NCI-H774 (cell line): Measurements from ENCODE around the gene APOBEC4.

ENCODE experiments used
- DNase-seq: peaks from one replicate; lab custom pipeline; 2025; lab: John Stamatoyannopoulos, UW

APOBEC4 gene

DNA sequence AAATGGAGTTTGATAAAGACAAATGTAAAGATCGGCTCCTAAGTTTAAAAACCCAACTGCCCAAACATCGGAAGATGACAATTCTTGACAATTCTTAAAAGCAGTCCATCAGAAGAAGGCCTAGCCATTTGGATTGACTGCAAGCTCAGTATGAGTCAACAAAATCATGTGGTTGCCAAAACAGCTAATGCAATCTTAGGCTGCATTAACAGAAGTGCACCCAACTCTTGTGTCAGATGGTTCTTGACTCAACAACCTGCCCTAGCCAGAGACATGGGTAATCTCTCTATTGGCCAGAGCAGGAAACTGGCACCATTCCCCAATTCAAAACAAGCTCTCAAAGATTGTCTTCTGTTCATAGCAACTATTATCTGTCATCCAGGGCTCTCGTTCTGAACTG is 53.0 kb downstream of the APOBEC4 start:
- no peak for DNase-seq

DNA sequence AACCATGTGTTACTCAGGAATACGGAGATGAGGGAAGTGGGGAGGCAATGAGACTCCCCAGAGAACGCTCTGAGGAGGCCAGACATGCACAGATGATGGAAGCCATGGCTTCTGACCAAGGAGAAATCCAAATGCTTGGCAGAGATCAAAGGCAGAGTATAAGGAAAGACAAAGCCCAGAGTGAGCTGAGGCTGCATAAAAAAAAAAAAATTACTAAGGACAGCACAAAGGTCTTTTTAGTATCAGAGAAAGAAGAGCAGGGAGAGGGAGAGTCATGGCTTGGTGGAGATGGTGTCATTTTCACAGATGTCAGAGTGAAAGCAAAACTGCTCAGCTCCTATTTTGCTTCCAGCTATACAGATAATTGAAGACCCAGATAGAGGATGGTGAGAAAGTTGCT is 54.7 kb downstream of the APOBEC4 start:
- DNase-seq: no peak

DNA sequence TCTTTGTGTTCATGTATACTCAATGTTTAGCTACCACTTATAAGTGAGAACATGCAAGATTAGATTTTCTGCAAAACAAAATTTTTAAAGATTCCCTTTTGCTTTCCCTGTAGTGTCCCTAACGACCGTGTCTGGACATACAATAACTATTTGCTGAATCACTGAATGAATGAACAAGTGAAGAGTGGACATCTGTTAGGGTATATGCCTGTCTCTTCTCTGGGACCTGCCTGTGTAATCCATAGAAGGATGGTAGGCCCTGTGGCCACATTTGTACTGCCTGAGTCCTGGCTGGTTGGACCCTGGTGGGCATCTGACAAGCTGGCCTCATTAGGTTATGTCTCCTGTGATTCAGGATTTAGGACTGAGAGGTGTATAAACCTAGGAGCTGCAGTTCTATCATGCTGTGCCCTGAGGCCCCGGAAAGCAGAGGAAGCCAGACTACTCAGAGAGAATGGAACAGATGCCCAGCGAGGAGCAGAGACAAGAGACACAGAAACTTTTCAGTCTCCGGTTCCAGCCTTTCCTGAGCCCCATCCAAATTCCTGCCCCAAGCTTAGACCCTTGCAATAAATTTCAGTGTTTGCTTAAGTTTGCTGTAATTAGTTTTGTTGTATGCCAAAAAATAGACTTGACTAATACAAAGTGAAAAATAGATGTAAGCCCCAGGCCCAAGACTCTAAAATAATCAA is 55.3 kb downstream of the APOBEC4 start:
- no peak for DNase-seq

DNA sequence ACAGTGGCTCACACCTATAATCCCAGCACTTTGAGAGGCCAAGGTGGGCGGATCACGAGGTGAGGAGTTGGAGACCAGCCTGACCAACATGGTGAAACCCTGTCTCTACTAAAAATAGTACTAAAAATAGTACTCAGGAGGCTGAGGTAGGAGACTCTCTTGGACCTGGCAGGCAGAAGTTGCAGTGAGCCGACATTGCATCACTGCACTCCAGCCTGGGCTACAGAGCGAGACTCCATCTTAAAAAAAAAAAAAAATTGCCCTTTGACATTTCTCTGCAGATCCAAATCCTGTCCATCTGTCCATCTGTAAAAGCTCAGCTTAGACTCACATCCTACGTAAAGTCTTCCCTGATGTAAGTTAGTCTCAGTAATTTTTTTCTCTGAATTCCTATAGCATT is 56.6 kb downstream of the APOBEC4 start:
- DNase-seq: no peak
